CD8-positive, alpha-beta memory T cell (primary cell): Measurements from ENCODE around the gene PAQR6. TPM values are rescaled to one million over a fixed set of nuclear protein-coding genes. Genes with fewer than 3 reads are reported as not detected.
"Not testable (repeated sequence)": the region's sequence is repeated elsewhere in the genome, so short reads cannot be mapped to it uniquely, and the experiment has no call there.

Experiments used
- CTCF ChIA-PET: fragments of 350-600 bp; sonication (Branson Sonifier 250); formaldehyde crosslinking; loops from one replicate; lab custom pipeline; 2021; ENCODE audit warnings: antibody characterized with exemption; lab: Charles Lee
- POLR2A ChIA-PET: fragments of 350-600 bp; sonication (Branson Sonifier 250); formaldehyde crosslinking; loops from one replicate; lab custom pipeline; 2021; ENCODE audit warnings: antibody characterized with exemption; lab: Charles Lee
- DNase-seq, 5 donors: peaks; one replicate each; pipeline versions ENCODE4 v3.0.0 to v3.0.0-alpha.2; 2020 to 2022; ENCODE audit warnings: mixed read lengths in 1 of 5
- H3K27ac ChIP-seq: one replicate; pipeline ENCODE4 v1.7.0; 2013; ENCODE audit warnings: low read depth, mild to moderate bottlenecking, low read length, moderate library complexity
- H3K27me3 ChIP-seq: 2 replicates; pipeline ENCODE4 v1.7.0; 2013; ENCODE audit warnings: low read length, mild to moderate bottlenecking; ENCODE audit not compliant: insufficient read depth, poor library complexity, severe bottlenecking
- H3K36me3 ChIP-seq: 2 replicates; pipeline ENCODE4 v1.7.0; 2013; ENCODE audit warnings: mild to moderate bottlenecking, low read length, moderate library complexity; ENCODE audit not compliant: insufficient read depth
- H3K4me1 ChIP-seq: 2 replicates; pipeline ENCODE4 v1.7.0; 2013; ENCODE audit warnings: mild to moderate bottlenecking, low read length, moderate library complexity; ENCODE audit not compliant: insufficient read depth
- H3K4me3 ChIP-seq: 2 replicates; pipeline ENCODE4 v1.7.0; 2013; ENCODE audit warnings: mild to moderate bottlenecking, low read length
- H3K9me3 ChIP-seq: 2 replicates; pipeline ENCODE4 v1.7.0; 2013; ENCODE audit warnings: mild to moderate bottlenecking, low read length
- H3K27ac Mint-ChIP-seq, 8 donors: one replicate each; pipeline ENCODE4 v1.8.0; 2020 to 2021; ENCODE audit warnings: mixed read lengths in 8 of 8, mild to moderate bottlenecking in 6 of 8, inconsistent platforms in 3 of 8, moderate library complexity in 3 of 8
- H3K27me3 Mint-ChIP-seq, 2 donors: one replicate each; pipeline ENCODE4 v1.8.0; 2020 to 2021; ENCODE audit warnings: mixed read lengths in 2 of 2, mild to moderate bottlenecking in 1 of 2, moderate library complexity in 1 of 2
- H3K36me3 Mint-ChIP-seq, 3 donors: one replicate each; pipeline ENCODE4 v1.8.0; 2020 to 2021; ENCODE audit warnings: mixed read lengths in 3 of 3, inconsistent platforms in 1 of 3, mild to moderate bottlenecking in 1 of 3
- H3K4me1 Mint-ChIP-seq, 3 donors: one replicate each; pipeline ENCODE4 v1.8.0; 2020 to 2021; ENCODE audit warnings: mixed read lengths in 3 of 3, inconsistent platforms in 1 of 3, mild to moderate bottlenecking in 1 of 3
- H3K4me3 Mint-ChIP-seq, 7 donors: one replicate each; pipeline ENCODE4 v1.8.0; 2020 to 2021; ENCODE audit warnings: mixed read lengths in 7 of 7, mild to moderate bottlenecking in 6 of 7, moderate library complexity in 4 of 7, inconsistent platforms in 2 of 7
- H3K9me3 Mint-ChIP-seq, 5 donors: one replicate each; pipeline ENCODE4 v1.8.0; 2020 to 2022; ENCODE audit warnings: mixed read lengths in 5 of 5, mild to moderate bottlenecking in 3 of 5, moderate library complexity in 2 of 5, inconsistent platforms in 1 of 5
- polyA plus RNA-seq: library from polyadenylated mRNA; unstranded; fragments of 300-500 nt; fragmentation: Illumina TruSeq; gene quantifications from one replicate; pipeline ENCODE4 v1.2.3, GENCODE V29; 2021
- total RNA-seq, 2 experiments: library from RNA; stranded (reverse); gene quantifications; one replicate each; pipeline ENCODE4 v1.2.3, GENCODE V29; 2021

PAQR6 gene
- total and polyA plus RNA-seq, 3 experiments from 2014 or later, result 0.53 to 1.9 (median 1.9) TPM

- CTCF ChIA-PET, result interaction anchor here (2.0 kb wide), 1 partner anchor 8 kb away, joined by 6 read pairs; no protein-coding TSS in a partner anchor
- H3K36me3 ChIP-seq, H3K9me3 ChIP-seq, H3K4me3 Mint-ChIP-seq, POLR2A ChIA-PET, DNase-seq, H3K4me3 ChIP-seq, H3K27me3 ChIP-seq, H3K27ac ChIP-seq, H3K27me3 Mint-ChIP-seq, H3K9me3 Mint-ChIP-seq: not testable (repeated sequence)
- H3K4me1 Mint-ChIP-seq, result peaks cover 44 to 66% (median 62%) of the 10 kb centered on the region in 3 donors
- H3K27ac Mint-ChIP-seq, result peak overlapping the region in 1 of 8 donors; percentile 90
- H3K4me1 ChIP-seq, result peaks cover 37% of the 10 kb centered on the region
- H3K36me3 Mint-ChIP-seq, result peaks cover 6 to 41% (median 10%) of the 10 kb centered on the region in 3 donors
These were observed 31.3 kb downstream of the PAQR6 start for GRCh38 chr1:156216361-156217086.

- no peak for DNase-seq
- H3K4me3 ChIP-seq, result peak overlapping the region; percentile 14
- Mint-ChIP-seq H3K4me1 (peaks cover 36 to 53% (median 50%) of the 10 kb centered on the region in 3 donors), H3K9me3 (no peaks in the 10 kb centered on the region), H3K27ac (peak overlapping the region; percentile 74 to 99 (median 90)), H3K36me3 (peaks cover 0 to 48% (median 5%) of the 10 kb centered on the region in 3 donors), H3K4me3 (peak overlapping the region; percentile 72 to 99 (median 85)), H3K27me3 (no peaks in the 10 kb centered on the region)
- H3K9me3 ChIP-seq, result no peaks in the 10 kb centered on the region
- ChIA-PET CTCF (interaction anchor here (1.4 to 3.1 kb wide), 4 partner anchors 10 to 84 kb away, joined by 3 to 27 read pairs (median 14); partner anchors contain the start of gene SLC25A44), POLR2A (no interaction called here)
- peaks cover 8% of the 10 kb centered on the region for H3K36me3 ChIP-seq
- no peaks in the 10 kb centered on the region for H3K27me3 ChIP-seq
- peak overlapping the region; percentile 93 for H3K27ac ChIP-seq
- H3K4me1 ChIP-seq, result peaks cover 37% of the 10 kb centered on the region
These were observed 33.7 kb downstream of the PAQR6 start for GRCh38 chr1:156214024-156214748.

- Mint-ChIP-seq H3K36me3 (peaks cover 0 to 52% (median 7%) of the 10 kb centered on the region in 3 donors), H3K9me3 (no peaks in the 10 kb centered on the region), H3K27me3 (no peaks in the 10 kb centered on the region), H3K4me3 (peak overlapping the region; percentile 90 to 99 (median 97)), H3K27ac (peak overlapping the region; percentile 98 to 100 (median 99)), H3K4me1 (peaks cover 35 to 51% (median 47%) of the 10 kb centered on the region in 3 donors)
- Histone ChIP-seq H3K4me1 (peaks cover 37% of the 10 kb centered on the region), H3K27me3 (no peaks in the 10 kb centered on the region), H3K36me3 (peaks cover 14% of the 10 kb centered on the region), H3K9me3 (no peaks in the 10 kb centered on the region), H3K27ac (peak overlapping the region; percentile 93), H3K4me3 (peak overlapping the region; percentile 78)
- no peak for DNase-seq
- ChIA-PET POLR2A (interaction anchor here (0.8 to 2.7 kb wide), 7 partner anchors 10 to 131 kb away, joined by 3 to 34 read pairs (median 7); partner anchors contain the start of genes MEX3A, SLC25A44 and SMG5), CTCF (interaction anchor here (1.2 to 3.1 kb wide), 9 partner anchors 11 to 123 kb away, joined by 3 to 27 read pairs (median 6); partner anchors contain the start of gene SLC25A44)
These were observed 34.3 kb downstream of the PAQR6 start for GRCh38 chr1:156213644-156213966.

GRCh38 chr1:156212833-156213643 lies 34.8 kb downstream of the PAQR6 start, which contains the start of gene PMF1:
Gene PMF1, plus strand, starts transcription at chr1:156213007. Its CDS starts 9 bp downstream, at chr1:156213016.
- Histone ChIP-seq H3K4me3 (peak within 1 kb of the TSS; percentile 78), H3K36me3 (peaks cover 17% of the 10 kb centered on the region), H3K27ac (peak within 1 kb of the TSS; percentile 93), H3K9me3 (no peaks in the 10 kb centered on the region), H3K4me1 (peaks cover 33% of the 10 kb centered on the region), H3K27me3 (no peaks in the 10 kb centered on the region)
- H3K9me3 Mint-ChIP-seq, result no peaks in the 10 kb centered on the region
- H3K4me3 Mint-ChIP-seq, result peak within 1 kb of the TSS; percentile 90 to 99 (median 97)
- no peaks in the 10 kb centered on the region for H3K27me3 Mint-ChIP-seq
- ChIA-PET POLR2A (interaction anchor here (0.8 to 2.7 kb wide), 13 partner anchors 10 to 130 kb away, joined by 3 to 34 read pairs (median 4); partner anchors contain the start of genes LMNA, MEX3A, SLC25A44 and SMG5), CTCF (interaction anchor here (0.5 to 3.1 kb wide), 13 partner anchors 11 to 1166 kb away, joined by 3 to 27 read pairs (median 4); partner anchors contain the start of gene SLC25A44)
- peaks cover 0 to 53% (median 10%) of the 10 kb centered on the region in 3 donors for H3K36me3 Mint-ChIP-seq
- peaks cover 31 to 47% (median 43%) of the 10 kb centered on the region in 3 donors for H3K4me1 Mint-ChIP-seq
- H3K27ac Mint-ChIP-seq, result peak within 1 kb of the TSS; percentile 98 to 100 (median 99)
- peak; percentile 93 to 97 (median 94) for DNase-seq

GRCh38 chr1:156212130-156212529 lies 35.7 kb downstream of the PAQR6 start:
- Histone ChIP-seq H3K27ac (peak overlapping the region; percentile 93), H3K27me3 (no peaks in the 10 kb centered on the region), H3K4me3 (peak overlapping the region; percentile 78), H3K4me1 (peaks cover 24% of the 10 kb centered on the region), H3K9me3 (no peaks in the 10 kb centered on the region), H3K36me3 (peaks cover 17% of the 10 kb centered on the region)
- peak overlapping the region; percentile 90 to 99 (median 97) for H3K4me3 Mint-ChIP-seq
- H3K27me3 Mint-ChIP-seq, result no peaks in the 10 kb centered on the region
- peaks cover 0 to 57% (median 13%) of the 10 kb centered on the region in 3 donors for H3K36me3 Mint-ChIP-seq
- no peaks in the 10 kb centered on the region for H3K9me3 Mint-ChIP-seq
- DNase-seq, result no peak
- H3K27ac Mint-ChIP-seq, result peak overlapping the region; percentile 98 to 100 (median 99)
- ChIA-PET CTCF (interaction anchor here (0.8 to 3.1 kb wide), 10 partner anchors 12 to 116 kb away, joined by 3 to 27 read pairs (median 4); partner anchors contain the start of gene SLC25A44), POLR2A (interaction anchor here (0.9 to 2.7 kb wide), 9 partner anchors 9 to 97 kb away, joined by 3 to 34 read pairs (median 4); partner anchors contain the start of genes LMNA, SLC25A44 and SMG5)
- peaks cover 26 to 38% (median 36%) of the 10 kb centered on the region in 3 donors for H3K4me1 Mint-ChIP-seq

GRCh38 chr1:156211243-156211642 lies 36.6 kb downstream of the PAQR6 start:
- peaks cover 0 to 61% (median 13%) of the 10 kb centered on the region in 3 donors for H3K36me3 Mint-ChIP-seq
- peak overlapping the region in 3 of 7 donors; percentile 43 to 75 (median 48) for H3K4me3 Mint-ChIP-seq
- H3K9me3 ChIP-seq, result no peaks in the 10 kb centered on the region
- peaks cover 17% of the 10 kb centered on the region for H3K36me3 ChIP-seq
- H3K4me1 ChIP-seq, result peaks cover 24% of the 10 kb centered on the region
- H3K4me1 Mint-ChIP-seq, result peaks cover 26 to 36% (median 34%) of the 10 kb centered on the region in 3 donors
- no peaks in the 10 kb centered on the region for H3K27me3 Mint-ChIP-seq
- H3K27ac ChIP-seq, result no peak overlapping the region
- no peaks in the 10 kb centered on the region for H3K27me3 ChIP-seq
- POLR2A ChIA-PET, result interaction anchor here (2.2 to 2.7 kb wide), 2 partner anchors 18 to 71 kb away, joined by 25 to 34 read pairs; partner anchors contain the start of genes SLC25A44 and SMG5
- CTCF ChIA-PET, result no interaction called here
- no peak for DNase-seq
- peak overlapping the region in 5 of 8 donors; percentile 47 to 99 (median 66) for H3K27ac Mint-ChIP-seq
- H3K4me3 ChIP-seq, result no peak overlapping the region
- no peaks in the 10 kb centered on the region for H3K9me3 Mint-ChIP-seq

GRCh38 chr1:156204686-156205085 lies 43.2 kb downstream of the PAQR6 start:
- Histone ChIP-seq H3K36me3 (peaks cover 18% of the 10 kb centered on the region), H3K4me3 (no peak overlapping the region), H3K27ac (no peak overlapping the region), H3K9me3 (no peaks in the 10 kb centered on the region), H3K4me1 (peaks cover 3% of the 10 kb centered on the region), H3K27me3 (no peaks in the 10 kb centered on the region)
- Mint-ChIP-seq H3K27ac (peak overlapping the region in 2 of 8 donors; percentile 33 to 74), H3K4me3 (no peak overlapping the region), H3K9me3 (no peaks in the 10 kb centered on the region), H3K4me1 (peaks cover 10 to 21% (median 16%) of the 10 kb centered on the region in 3 donors), H3K27me3 (no peaks in the 10 kb centered on the region), H3K36me3 (peaks cover 0 to 51% (median 20%) of the 10 kb centered on the region in 3 donors)
- CTCF ChIA-PET, result no interaction called here
- POLR2A ChIA-PET, result no interaction called here
- DNase-seq, result no peak
